Medulla oblongata (tissue), 1 donor: ENCODE results near the gene MYO9B.

Experiments used
- DNase-seq: peaks from one replicate; pipeline ENCODE4 v3.0.0-alpha.2; 2015; ENCODE audit errors: extremely low spot score

The MYO9B gene

DNA sequence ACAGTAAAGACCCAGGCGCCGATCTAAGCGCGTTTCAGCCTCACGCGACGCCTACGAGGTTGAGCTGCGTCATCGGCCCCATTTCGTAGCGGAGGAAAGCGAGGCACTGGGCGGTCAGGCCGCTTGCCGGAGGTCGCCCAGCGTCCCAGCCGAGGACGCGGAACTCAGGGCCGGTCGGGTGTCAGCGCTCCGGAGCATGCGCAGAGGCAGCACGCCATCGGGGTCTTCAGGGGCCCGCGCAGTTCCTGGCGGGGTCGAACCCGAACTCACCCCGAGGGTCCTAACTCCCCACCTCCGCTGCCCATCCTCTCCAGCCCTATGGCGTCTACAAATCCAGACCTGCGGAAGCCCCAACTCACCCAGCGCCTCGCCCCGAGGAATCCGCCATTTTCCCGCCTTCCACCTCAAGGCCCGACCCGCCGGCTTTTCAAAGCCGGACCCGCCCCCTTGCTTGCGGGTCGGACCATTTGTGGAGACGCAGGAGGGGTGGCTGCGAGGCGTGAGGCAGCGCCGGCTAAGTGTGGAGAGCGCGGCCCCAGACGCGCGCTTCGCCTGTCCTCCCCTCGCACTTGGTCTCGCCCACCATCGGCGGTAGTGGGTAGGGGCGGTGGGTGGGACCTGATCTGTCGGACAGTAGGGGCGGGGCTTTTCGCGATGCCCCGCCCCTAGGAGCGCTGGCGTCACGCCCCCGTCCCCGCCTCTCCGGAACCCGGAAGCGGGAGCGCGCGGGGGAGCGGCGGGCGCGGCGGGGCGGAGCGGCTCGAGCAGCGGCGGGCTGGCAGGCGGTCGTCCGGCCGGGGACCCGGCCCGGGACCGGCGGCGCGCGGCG is at the start of gene MYO9B, which contains the start of gene HAUS8:
Gene MYO9B, plus strand, starts transcription at position 743 of the 829 bp plus-strand sequence. CDS start 25,941 bp downstream, outside the sequence.
Gene HAUS8, minus strand, starts transcription at position 418 of the 829 bp plus-strand sequence. Its CDS starts 30 bp downstream, at position 388.
- DNase-seq = peak; percentile 99

GRCh38 chr19:17025991-17026658 is 49.5 kb upstream of the MYO9B start:
- no peak for DNase-seq

DNA sequence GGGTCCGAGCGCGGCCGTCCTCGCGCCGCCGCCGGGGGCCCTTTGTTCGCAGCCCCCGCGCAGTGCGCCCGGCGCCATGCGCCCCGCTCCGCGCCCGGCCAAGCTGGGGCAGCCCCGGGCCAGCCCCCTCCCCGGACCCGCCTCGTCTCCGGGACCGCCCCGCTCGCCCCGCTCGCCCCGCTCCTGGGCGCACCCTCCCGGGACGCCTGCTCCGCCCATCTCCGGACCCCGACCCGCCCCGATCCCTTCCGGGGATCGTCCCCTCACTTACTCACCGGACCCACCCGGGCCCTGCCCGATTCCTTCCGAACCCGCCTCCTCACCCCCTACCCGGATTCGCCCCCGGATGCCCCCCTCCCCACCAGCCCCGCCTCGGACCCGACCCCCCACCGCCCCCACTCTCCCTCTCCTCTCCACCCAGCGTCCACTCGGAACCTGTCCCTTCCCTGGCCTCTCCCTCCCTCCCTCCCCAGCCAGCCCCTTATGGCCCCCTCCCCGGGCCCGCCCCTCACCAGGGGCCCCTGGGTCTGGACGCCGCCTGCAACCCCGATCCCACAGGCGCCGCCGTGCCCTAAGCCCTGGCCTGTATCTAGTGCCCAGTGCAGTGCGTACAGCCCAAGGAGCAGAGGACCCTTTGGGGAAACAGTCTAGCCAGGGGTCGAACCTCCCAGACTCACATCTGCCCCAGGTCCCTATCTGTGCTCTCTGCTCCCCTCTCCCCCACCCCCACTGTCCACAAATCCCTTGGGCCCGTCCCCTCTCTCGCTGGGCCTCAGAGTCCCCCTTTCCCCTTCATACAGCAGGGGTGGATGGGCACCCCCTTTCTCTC is 48.7 kb upstream of the MYO9B start, which contains the start of gene CPAMD8:
Gene CPAMD8, minus strand, starts transcription at position 105 of the 829 bp plus-strand sequence. CDS start 168 bp downstream, outside the sequence.
- DNase-seq = no peak

DNA sequence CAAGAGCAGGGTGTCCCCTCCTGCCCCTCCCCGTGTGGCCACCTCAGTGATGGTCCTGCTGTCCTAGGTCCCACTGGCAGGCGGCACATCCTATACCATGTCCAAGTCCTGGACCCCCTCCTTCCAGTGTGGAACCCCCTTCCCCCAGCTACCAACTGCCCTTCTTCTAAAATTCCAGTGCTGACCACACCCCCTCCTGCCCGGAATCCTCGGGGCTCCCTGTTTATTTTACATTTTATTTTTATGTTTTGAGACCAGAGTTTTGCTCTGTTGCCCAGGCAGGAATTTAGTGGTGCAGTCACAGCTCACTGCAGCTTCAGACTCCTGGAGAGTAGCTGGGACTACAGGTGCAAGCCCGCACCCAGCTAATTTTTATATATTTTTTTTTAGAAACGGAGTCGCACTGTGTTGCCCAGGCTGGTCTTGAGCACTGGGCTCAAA is 48.0 kb upstream of the MYO9B start:
- no peak for DNase-seq

DNA sequence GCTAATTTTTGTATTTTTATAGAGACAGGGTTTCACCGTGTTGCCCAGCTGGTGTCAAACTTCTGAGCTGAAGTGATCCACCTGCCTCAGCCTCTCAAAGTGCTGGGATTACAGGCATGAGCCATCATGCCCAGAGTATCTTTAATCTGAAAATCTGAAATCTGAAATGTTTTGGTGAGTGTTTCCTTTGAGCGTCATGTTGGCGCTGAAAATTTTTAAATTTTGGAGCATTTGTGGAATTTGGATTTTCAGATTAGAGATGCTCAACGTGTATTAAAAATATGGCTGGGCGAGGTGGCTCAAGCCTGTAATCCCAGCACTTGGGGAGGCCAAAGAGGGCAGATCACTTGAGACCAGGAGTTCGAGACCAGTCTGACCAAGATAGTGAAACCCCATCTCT is 43.8 kb upstream of the MYO9B start:
- DNase-seq = no peak

DNA sequence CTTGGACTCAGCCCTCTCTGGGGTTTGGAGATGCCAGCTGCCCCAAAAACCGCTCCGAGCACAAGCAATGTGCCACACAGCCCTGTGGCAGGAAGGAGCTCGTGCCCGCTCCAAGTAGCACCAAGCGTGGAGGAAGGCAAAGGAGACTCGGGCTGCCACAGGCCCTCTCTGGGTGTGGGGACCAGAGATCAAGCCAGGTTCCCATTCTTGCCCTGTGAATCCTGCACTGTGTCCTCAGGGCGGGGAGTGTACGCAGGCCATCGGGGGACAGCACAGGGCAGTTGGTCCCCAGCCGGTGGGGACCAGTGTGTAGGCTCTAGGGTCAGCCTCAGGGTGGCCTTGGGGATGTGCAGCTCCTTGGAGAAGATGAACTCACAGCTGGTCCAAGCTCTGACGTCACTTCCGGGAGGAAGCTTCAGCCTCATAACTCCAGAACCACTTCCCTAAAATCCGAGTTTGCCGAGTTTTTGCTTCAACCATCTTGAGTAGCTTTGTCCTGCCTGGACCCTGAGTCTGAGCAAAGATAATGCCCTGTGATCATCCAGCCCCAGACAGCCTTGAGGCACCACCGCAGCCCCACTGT is 39.6 kb upstream of the MYO9B start:
- DNase-seq = no peak

- DNase-seq = no peak
These were observed 38.9 kb upstream of the MYO9B start for GRCh38 chr19:17036640-17037039.

DNA sequence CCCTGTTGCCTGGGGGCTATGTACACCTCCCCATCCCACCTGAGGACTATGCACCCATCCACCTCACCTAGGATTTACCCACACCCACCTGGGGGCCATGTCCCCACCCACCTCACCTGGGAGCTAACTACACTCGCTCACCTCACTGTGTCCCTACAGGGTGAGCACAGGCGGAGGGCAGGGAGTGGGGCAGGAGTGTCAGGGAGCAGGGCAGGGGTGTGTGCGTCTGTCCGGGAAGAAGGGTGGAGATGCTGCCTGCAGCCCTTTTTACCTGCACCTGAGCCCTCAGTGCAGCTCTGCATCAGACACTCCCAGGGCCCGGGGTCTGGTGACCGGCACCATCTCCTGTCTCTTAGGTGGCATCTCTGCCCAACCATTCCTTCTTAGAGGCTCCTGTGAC is 38.4 kb upstream of the MYO9B start:
- DNase-seq = no peak

- peak; percentile 68 for DNase-seq
These were observed 37.5 kb upstream of the MYO9B start for GRCh38 chr19:17037966-17038500.

- DNase-seq = no peak
These were observed 33.6 kb upstream of the MYO9B start for GRCh38 chr19:17041976-17042375.

GRCh38 chr19:17043744-17044143 is 31.8 kb upstream of the MYO9B start:
- no peak for DNase-seq

GRCh38 chr19:17045907-17046502 is 29.6 kb upstream of the MYO9B start:
- no peak for DNase-seq

DNA sequence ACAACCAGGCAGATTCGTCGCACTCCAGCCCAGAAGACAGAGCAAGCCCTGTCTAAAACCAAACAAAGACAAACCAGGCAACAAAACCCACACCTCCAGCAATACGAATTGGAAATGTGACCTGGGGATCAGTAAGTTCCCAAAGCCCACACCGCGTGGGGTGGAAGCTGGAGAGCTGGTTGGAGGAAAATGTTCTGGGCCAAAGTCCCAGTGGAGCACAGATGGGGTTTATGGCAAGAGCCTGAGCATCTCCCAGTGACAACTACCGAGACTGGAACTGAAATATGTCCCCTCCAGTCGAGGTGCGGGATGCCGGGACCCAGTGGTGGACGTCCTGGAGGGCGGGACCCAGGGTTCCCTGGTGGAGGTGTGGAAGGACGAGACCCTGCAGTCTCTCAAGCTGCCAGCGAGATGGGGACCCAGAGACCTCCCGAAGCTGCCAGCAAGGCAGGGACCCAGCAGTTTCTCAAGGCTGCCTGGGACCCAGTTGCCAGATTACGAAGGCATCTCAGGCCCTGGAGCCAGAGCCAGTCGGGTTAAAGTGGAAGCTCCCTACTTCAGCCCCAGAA is 26.6 kb upstream of the MYO9B start:
- peak; percentile 46 for DNase-seq

DNA sequence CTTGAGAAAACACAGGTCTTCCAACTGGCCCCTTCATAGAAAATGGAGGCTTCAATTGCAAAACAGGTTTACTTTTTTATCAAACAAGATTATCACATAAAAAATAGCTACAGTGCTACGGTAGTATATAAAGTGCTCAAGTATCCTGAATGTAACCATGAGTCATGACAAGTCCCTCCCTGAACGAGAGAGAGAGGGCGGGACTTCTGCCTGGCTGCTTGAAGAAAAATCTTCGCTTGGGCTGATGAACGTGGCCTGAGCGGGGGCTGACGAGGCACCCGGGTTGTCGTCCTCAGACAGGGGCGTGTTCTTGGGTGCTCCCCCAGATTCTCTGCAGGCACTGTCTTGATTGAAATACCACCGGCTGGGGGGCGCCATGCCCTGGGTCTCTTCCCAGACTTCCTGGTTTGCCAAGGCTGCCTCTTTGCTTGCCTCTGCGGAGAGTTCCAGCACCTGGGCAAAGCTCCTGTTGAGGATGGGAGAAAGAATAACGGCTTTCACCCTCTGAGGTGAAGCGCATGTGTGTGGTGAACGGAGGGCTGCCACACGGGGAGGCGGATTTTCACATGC is 25.8 kb upstream of the MYO9B start:
- DNase-seq = no peak

DNA sequence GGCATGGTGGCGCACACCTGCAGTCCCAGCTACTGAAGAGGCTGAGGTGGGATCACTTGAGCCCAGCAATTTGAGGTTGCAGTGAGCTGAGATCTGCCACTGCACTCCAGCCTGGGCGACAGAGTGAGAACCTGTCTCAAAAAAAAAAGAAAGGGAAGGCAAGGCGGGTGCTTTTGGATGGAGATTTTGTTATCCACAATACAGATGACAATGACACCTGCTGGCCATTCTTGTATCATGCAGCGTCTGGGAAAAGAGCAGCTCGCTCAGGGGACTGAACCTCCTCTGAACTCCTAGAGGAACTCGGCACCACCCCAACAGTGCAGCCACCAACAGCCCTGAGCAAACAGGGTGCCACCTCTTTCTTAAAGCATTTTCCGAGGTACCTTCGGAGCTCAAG is 23.1 kb upstream of the MYO9B start:
- peak; percentile 65 for DNase-seq

GRCh38 chr19:17054746-17055145 is 20.8 kb upstream of the MYO9B start:
- DNase-seq = no peak

GRCh38 chr19:17055636-17056035 is 19.9 kb upstream of the MYO9B start:
- no peak for DNase-seq

GRCh38 chr19:17058236-17058635 is 17.3 kb upstream of the MYO9B start:
- DNase-seq = no peak

DNA sequence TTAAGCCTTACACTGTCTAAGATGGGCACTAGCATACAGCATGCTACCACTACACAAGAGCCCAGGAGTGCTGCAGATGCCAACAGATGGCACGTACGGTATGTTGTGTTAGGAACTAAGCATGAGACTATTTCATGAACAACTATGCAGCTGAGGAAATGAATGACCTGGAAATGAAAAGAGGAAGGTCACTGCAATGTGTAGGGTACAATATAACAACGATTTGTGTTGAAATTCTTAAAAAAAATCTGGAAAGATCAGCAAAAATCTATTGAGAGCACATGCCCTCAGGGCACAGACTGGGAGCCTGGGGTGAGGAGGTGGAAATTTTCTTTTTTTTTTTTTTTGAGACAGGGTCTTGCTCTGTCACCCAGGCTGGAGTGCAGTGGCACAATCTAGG is 14.8 kb upstream of the MYO9B start:
- no peak for DNase-seq

DNA sequence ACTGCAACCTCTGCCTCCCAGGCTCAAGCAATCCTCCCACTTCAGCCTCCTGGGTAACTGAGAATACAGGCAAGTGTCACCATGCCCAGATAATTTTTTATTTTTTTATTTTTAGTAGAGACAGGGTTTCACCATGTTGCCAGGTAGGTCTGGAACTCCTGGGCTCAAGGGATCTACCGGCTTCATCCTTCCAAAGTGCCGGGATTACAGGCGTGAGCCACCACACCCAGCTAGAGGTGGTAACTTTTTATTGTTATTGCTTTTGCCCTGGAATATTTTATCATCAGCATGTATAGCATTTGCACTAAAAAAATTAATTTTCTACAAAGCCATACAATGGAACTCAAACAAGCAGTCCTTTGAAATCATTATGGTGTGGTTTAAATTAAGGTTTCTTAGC is 14.4 kb upstream of the MYO9B start:
- no peak for DNase-seq
